HepG2 (cell line): ENCODE results near the gene GYS2. TPM values are rescaled to one million over a fixed set of nuclear protein-coding genes. Genes with fewer than 3 reads are reported as not detected.

Experiments
- ATAC-seq: fragments of 200-7000 bp; cut with Tn5 transposase; 3 replicates; pipeline ENCODE4 v1.9.1; 2020; ENCODE audit warnings: mild to moderate bottlenecking, moderate library complexity
- BruUV-seq: library from RNA; stranded (reverse); fragments of 400-500 nt; replicated peaks from 2 replicates; lab custom pipeline; 2021; lab: Mats Ljungman, UMichigan
- CTCF ChIA-PET: fragments of 300-600 bp; formaldehyde crosslinking; extraction: SDS; loops from one replicate; lab custom pipeline; 2021; ENCODE audit warnings: low total read pairs, inconsistent platforms, low intra/inter-chr PET ratio; lab: Yijun Ruan, JAX
- POLR2A ChIA-PET: fragments of 350-600 bp; sonication (Branson Sonifier 250); formaldehyde crosslinking; loops from one replicate; lab custom pipeline; 2020; ENCODE audit warnings: antibody characterized with exemption, inconsistent platforms; lab: Yijun Ruan, JAX
- DNase-seq: peaks from one replicate; pipeline ENCODE4 v3.0.0-alpha.2; 2015; ENCODE audit warnings: low spot score
- FAIRE-seq: peaks from 3 replicates; lab custom pipeline; 2011; peaks lifted over from hg19 to GRCh38; lab: Jason Lieb, UNC
- H2AFZ ChIP-seq: one replicate; pipeline ENCODE4 v1.6.1; 2011; ENCODE audit warnings: low read length, inconsistent platforms
- H3K27ac ChIP-seq: fragments of 300-600 bp; 3 replicates; pipeline ENCODE4 v1.8.0; 2011; ENCODE audit warnings: mixed run types, mild to moderate bottlenecking, mixed read lengths, low read length, inconsistent platforms; ENCODE audit not compliant: insufficient read depth; ENCODE audit errors: extremely low read length
- H3K27me3 ChIP-seq, 2 experiments: fragments of 200-600 bp in 1 of 2; 2 replicates in 1 of 2; 3 replicates in 1 of 2; pipeline versions ENCODE4 v1.6.0 to v1.8.0; 2011; ENCODE audit warnings: low read length in 2 of 2, mild to moderate bottlenecking in 2 of 2, moderate library complexity in 2 of 2, inconsistent platforms in 1 of 2; ENCODE audit not compliant: insufficient read depth in 2 of 2, control insufficient read depth in 1 of 2
- H3K36me3 ChIP-seq, 2 experiments: fragments of 200-600 bp in 1 of 2; replicated peaks in 1 of 2; 2 replicates in 1 of 2; 3 replicates in 1 of 2; pipeline versions ENCODE4 v1.5.1 to v1.8.0; 2011; ENCODE audit warnings: low read length in 2 of 2, inconsistent platforms in 1 of 2; ENCODE audit not compliant: insufficient read depth in 2 of 2, control insufficient read depth in 1 of 2
- H3K4me1 ChIP-seq: 2 replicates; pipeline ENCODE4 v1.5.1; 2012; ENCODE audit warnings: low read length, inconsistent platforms; ENCODE audit not compliant: insufficient read depth
- H3K4me2 ChIP-seq: 2 replicates; pipeline ENCODE4 v1.6.0; 2011; ENCODE audit warnings: low read depth, low read length, inconsistent platforms
- H3K4me3 ChIP-seq, 3 experiments: fragments of 200-600 bp in 1 of 3; sonication (generic), shearing (Covaris generic) in 1 of 3; replicated peaks in 1 of 3; 2 replicates each; pipeline ENCODE4 v1.5.1; 2011 to 2016; ENCODE audit warnings: low read length in 3 of 3, inconsistent platforms in 2 of 3, low read depth in 2 of 3, mild to moderate bottlenecking in 2 of 3, control low read depth in 1 of 3, mixed read lengths in 1 of 3; ENCODE audit not compliant: insufficient read depth in 1 of 3
- H3K79me2 ChIP-seq: one replicate; pipeline ENCODE4 v1.6.1; 2011; ENCODE audit warnings: low read length, inconsistent platforms; ENCODE audit not compliant: insufficient read depth
- H3K9ac ChIP-seq: 2 replicates; pipeline ENCODE4 v1.6.0; 2011; ENCODE audit warnings: mild to moderate bottlenecking, low read depth, low read length, inconsistent platforms; ENCODE audit not compliant: insufficient read depth
- H3K9me3 ChIP-seq: 2 replicates; pipeline ENCODE4 v1.5.1; 2012; ENCODE audit warnings: mild to moderate bottlenecking, low read length
- H4K20me1 ChIP-seq: 2 replicates; pipeline ENCODE4 v1.6.0; 2011; ENCODE audit warnings: inconsistent platforms, mild to moderate bottlenecking, low read length, moderate library complexity; ENCODE audit not compliant: insufficient read depth
- CAMTA2 ChIP-seq: sonication (generic); formaldehyde crosslinking; IDR thresholded peaks from 2 replicates; pipeline ENCODE4 v1.4.0; 2020; ENCODE audit warnings: mild to moderate bottlenecking, missing genetic modification reagents, borderline replicate concordance
- PATZ1 ChIP-seq: sonication (generic); formaldehyde crosslinking; IDR thresholded peaks from 2 replicates; pipeline ENCODE4 v1.4.0; 2020; ENCODE audit warnings: missing genetic modification reagents
- STAG1 ChIP-seq: sonication (generic); formaldehyde crosslinking; IDR thresholded peaks from 2 replicates; pipeline ENCODE4 v1.4.0; 2020; ENCODE audit warnings: missing genetic modification reagents
- ZNF180 ChIP-seq: sonication (generic); formaldehyde crosslinking; IDR thresholded peaks from 2 replicates; pipeline ENCODE4 v1.4.0; 2020; ENCODE audit warnings: low read depth, missing genetic modification reagents, borderline replicate concordance
- ZNF441 ChIP-seq: sonication (generic); formaldehyde crosslinking; IDR thresholded peaks from 2 replicates; pipeline ENCODE4 v1.7.0; 2021; ENCODE audit warnings: missing genetic modification reagents, borderline replicate concordance
- WGBS: methylation state at CpG from one replicate; pipeline ENCODE4 v1.1.6; 2017; ENCODE audit warnings: low lambda C conversion rate; 5-methylcytosine and 5-hydroxymethylcytosine counted together
- in situ Hi-C: cut with HindIII; loops from 2 replicates; pipeline ENCODE4 v1.10.0; 2017; ENCODE audit warnings: low pct_unique_long_range_greater_than_20kb; ENCODE audit not compliant: extremely low pct_ligation_motif_present
- intact Hi-C: fragments of 100-400 bp; cut with micrococcal nuclease; formaldehyde crosslinking; loops from one replicate; pipeline ENCODE4 v1.10.0; 2022; ENCODE audit not compliant: unreplicated experiment
- polyA plus RNA-seq, 8 experiments: library from polyadenylated mRNA; depleted of rRNA in 3 of 8; stranded (reverse) in 7 of 8; unstranded in 1 of 8; fragments of >200 nt; fragmentation: Illumina TruSeq in 4 of 8; extraction: Trizol in 4 of 8; gene quantifications; 2 replicates each; pipeline versions ENCODE4 v1.2.1 to v1.2.3, GENCODE V29; 2011 to 2016; ENCODE audit warnings: low read depth in 4 of 8, missing spikeins in 1 of 8, mixed read lengths in 1 of 8; ENCODE audit not compliant: insufficient read depth in 1 of 8
- total RNA-seq, 5 experiments: library from RNA; depleted of rRNA; stranded (reverse); fragments of >200 nt; fragmentation: Illumina TruSeq; extraction: Trizol; gene quantifications; 2 replicates each; pipeline ENCODE4 v1.2.3, GENCODE V29; 2016; ENCODE audit warnings: low read depth in 1 of 5

Gene GYS2
- total and polyA plus RNA-seq, 2 of the 13 experiments (the other 11 are each of a cell fraction or from before 2014, with no cell fraction given), result not detected

GRCh38 chr12:21538061-21538653 lies 66.5 kb downstream of the GYS2 start:
- no peaks in the 10 kb centered on the region for H3K36me3 ChIP-seq
- peaks cover 0 to 2% of the 10 kb centered on the region in 2 experiments; a peak in 1 of 5 replicates for H3K27me3 ChIP-seq
- H2AFZ ChIP-seq, result no peak overlapping the region
- intact Hi-C loops, result no loop called here
- no peaks in the 10 kb centered on the region for H4K20me1 ChIP-seq
- H3K9me3 ChIP-seq, result no peaks in the 10 kb centered on the region
- POLR2A ChIA-PET, result no interaction called here
- CTCF ChIA-PET, result no interaction called here
- in situ Hi-C loops, result no loop called here
- H3K79me2 ChIP-seq, result no peaks in the 10 kb centered on the region
- no TSS peak for BruUV-seq
- no peak overlapping the region for H3K9ac ChIP-seq
- no peaks in the 10 kb centered on the region for H3K4me1 ChIP-seq
- no peak for ATAC-seq
- DNase-seq, result no peak
- no peak overlapping the region for H3K4me2 ChIP-seq
- no peak overlapping the region for H3K4me3 ChIP-seq
- H3K27ac ChIP-seq, result no peak overlapping the region
- no peak for FAIRE-seq
- WGBS, result 78% methylated on average over 4 of the region's 5 CpGs
- TF ChIP-seq ZNF441 (CRISPR knock-in tag), result no peak

GRCh38 chr12:21529456-21529855 lies 75.2 kb downstream of the GYS2 start:
- Histone ChIP-seq H3K9ac (no peak overlapping the region), H3K79me2 (no peaks in the 10 kb centered on the region), H2AFZ (no peak overlapping the region), H3K9me3 (no peaks in the 10 kb centered on the region), H3K4me2 (no peak overlapping the region), H3K4me1 (no peaks in the 10 kb centered on the region; the same call in 1 of the 2 replicates), H3K27me3 (peaks cover 0 to 23% of the 10 kb centered on the region in 2 experiments; a peak in 3 of 5 replicates), H3K27ac (no peak overlapping the region), H3K4me3 (no peak overlapping the region), H3K36me3 (no peaks in the 10 kb centered on the region), H4K20me1 (no peaks in the 10 kb centered on the region)
- FAIRE-seq, result no peak
- BruUV-seq, result no TSS peak
- ChIA-PET CTCF (no interaction called here), POLR2A (no interaction called here)
- ATAC-seq, result no peak
- DNase-seq, result no peak
- TF ChIP-seq PATZ1 (CRISPR knock-in tag) (no peak), STAG1 (CRISPR knock-in tag) (no peak), ZNF180 (CRISPR knock-in tag) (no peak), CAMTA2 (CRISPR knock-in tag) (no peak)
- WGBS, result 60% methylated on average over 2 of the region's 2 CpGs
- intact Hi-C loops (no loop called here), in situ Hi-C loops (no loop called here)
